ENCODE results near the gene DLG2.

DLG2 gene

DNA sequence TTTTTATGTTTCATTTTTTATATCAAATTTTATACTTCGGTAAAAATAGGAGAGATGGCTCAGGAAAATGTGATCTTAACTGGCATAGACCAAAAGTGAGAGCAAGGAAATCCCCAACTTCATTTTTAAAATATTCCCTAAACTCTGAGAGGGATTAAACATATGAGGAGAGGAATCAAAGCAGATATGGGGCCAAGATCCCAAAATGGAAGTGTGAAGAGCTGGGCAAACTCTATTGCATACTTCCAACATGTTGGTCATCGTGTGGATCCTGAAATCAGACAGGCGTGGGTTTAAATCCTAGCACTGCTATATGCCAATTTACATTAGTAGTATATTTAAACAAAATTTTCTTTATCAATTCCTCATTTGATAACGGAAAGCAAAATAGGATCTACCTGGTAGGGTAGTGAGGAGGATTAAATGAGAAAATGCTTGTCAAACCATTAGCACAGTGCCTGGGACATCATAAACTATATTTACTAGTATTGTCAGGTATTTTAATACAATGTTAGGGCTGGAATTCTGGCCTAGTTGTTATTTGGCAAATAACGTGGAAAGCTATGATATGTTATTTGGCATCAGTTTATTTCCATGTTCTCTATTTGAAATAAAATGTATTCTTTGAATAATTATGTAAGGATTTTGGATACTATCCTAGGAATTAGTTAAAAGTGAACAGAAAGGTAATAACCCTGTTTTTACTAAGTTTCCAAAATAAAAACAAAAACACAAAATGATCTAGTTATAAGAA, 1948.1 kb downstream of the DLG2 start:
- no peak for DNase-seq (ENCODE audit: low spot score)

DNA sequence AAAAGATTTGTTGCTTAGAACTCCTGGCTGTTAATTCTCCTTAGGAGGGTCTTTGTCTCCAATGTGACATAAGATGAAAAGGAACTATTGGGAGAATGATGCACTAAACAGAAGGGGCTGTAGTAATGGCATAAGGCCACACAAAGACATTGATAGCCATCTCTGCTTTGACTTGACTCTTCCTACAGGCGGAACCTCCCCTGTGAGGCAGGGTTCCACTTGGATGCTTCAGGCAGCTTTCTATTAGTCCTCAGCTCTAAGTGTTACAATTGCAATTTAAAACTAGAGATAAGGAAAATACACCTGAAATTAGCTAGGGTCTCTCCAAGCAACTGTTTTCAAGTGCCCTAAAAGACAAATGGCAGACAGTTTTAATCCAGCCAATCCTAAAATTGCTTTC, 1949.4 kb downstream of the DLG2 start:
- DNase-seq (ENCODE audit: low spot score), result no peak

DNA sequence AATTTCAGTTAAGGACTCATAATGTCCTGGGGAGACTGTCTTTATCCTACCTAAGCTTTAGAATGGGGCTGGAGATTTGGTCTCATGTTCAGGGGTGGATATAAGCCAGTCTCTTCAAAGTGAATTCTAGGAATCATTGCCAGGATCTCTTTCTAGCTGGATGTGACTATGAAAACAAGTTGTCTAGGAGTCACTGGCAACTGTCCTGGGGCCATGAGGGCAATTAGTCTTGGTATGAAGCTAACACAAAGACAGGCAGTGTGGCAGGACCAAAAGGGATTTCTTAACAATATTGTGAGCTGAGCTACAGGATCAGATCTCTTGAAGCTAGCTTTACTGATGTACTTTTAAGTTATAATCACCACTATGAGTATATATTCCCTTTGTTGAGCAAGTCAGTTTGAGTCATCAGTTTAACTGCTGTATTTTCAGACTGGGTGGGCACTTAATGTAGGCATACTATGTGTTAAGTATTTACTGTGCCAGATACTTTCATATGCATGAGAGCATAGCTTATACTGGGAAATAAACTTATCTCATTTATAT, 1951.0 kb downstream of the DLG2 start:
- DNase-seq (ENCODE audit: low spot score), result no peak

DNA sequence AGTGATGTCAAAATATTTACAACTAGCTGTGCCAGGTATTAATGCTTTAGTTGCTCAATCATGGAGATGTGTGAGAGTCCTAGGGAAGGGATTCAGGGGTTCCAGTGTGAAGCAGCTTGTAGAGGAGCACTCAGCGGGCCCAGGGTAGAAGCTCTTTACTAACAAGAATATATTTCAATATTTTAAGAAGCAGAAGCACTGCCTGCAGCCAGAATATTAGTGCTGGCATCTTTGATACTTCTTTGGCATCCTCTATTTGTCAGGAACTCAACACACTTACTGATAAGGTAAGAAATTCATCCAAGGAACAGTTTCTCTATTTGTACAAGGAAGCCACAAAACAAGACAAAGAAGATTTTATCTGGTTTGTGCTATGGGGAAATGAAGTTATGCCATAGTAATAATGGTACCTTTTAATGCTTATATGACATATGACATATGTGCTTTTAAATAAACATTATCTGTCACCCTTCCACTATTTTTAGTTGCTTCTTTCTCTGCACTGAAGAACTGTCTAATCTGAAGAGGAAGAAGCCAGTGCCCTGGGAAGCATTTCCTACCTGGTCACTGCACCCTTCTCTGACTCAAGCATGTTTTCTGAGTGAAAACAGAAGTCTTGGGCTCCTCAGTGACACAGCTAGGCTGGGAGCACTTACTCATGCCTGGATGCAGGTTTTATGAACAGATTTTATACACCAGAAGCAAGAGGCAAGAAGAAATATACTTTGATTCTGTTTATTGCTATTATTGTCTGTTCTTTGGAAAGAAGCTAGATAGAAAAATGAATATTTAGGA, 1952.8 kb downstream of the DLG2 start:
- DNase-seq (ENCODE audit: low spot score), result no peak

DNA sequence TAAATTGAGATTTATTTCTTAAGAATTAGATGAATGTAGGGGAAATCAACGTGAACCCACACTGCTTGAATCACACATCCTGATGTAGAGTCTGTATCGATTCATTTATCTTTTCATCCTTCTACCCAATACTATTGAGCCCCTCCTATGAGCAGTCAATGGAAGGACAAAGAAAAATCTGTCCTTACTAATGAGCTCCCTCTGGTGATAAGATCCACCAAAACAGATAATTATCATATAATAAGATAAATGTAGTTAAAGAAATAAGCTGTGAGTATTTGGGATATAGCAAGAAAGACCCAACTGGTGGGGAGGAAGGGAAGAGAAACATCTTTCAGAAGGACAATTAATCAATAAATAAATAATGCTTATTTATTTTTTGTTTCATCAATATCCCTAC, 1955.9 kb downstream of the DLG2 start:
- DNase-seq (ENCODE audit: low spot score), result peak; percentile 27

DNA sequence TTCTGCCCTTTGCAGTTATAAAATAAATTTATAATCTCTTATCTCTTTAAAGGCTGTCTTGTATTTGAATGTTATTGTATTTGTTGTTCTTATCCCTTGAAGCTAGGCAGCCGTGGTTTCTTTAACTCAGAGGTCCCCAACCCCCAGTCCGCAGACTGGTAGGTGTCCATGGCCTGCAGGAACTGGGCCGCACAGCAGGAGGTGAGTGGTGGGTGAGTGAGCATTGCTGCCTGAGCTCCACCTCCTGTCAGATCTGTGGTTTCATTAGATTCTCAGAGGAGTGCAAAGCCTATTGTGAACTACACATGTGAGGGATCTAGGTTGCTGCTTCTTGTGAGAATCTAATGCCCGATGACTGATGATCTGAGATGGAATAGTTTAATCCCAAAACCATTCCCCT, 1961.0 kb downstream of the DLG2 start:
- no peak for DNase-seq (ENCODE audit: low spot score)

DNA sequence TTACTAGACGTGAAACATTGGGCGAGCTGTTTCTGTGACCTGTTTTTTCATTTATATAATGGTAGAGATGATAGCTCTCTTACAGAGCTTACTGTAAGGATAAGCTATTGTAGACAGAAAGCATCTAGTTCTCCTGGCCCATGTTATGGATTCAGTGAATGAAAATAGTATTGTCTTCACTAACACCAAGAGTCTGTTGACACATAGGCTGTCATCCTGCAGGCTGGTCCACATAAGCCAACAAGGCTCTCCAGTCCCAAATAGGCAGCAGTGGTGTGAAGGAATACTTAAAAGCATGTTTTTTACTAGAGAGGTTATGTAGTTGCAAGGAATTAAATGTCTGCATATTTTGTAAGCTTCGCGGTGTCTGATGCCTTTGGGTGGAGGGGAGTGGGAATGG, 1963.2 kb downstream of the DLG2 start:
- no peak for DNase-seq (ENCODE audit: low spot score)

DNA sequence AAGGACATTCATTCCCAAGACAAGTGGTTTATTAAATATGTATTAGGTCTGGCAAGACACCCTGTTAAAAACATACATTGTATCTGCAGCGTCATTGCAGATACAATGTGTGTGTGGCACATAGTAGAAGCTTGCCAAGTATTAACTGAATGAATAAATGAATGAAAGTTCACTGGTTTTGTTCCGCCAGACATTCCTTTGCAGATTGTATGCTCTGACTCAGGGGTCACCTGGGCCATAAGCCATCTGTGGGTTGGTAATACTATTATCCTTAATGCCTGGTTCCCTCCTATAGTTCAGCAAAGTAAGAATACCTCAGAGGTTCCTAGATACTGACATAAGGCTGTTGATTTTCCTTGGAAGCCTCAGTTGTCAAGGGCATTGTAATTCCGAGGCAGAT, 1963.7 kb downstream of the DLG2 start:
- no peak for DNase-seq (ENCODE audit: low spot score)

DNA sequence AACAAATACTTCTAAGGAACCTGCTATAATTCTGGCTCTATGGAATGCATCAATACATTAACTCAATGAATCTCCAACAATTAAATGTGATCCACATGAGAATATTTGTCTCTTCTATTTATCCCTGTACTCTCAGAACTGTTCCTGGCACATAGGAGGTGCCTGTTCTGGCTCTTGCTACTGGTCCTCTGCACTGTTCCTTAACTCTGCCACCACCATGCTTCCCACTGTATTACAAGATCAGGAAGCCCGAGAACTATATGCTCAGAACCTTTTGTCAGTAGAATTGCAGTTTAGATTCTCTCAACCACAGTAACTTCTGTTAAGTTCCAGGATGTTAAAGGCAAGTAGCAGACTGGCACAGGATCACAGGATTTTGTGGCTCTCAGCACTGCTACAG, 1964.7 kb downstream of the DLG2 start:
- no peak for DNase-seq (ENCODE audit: low spot score)

DNA sequence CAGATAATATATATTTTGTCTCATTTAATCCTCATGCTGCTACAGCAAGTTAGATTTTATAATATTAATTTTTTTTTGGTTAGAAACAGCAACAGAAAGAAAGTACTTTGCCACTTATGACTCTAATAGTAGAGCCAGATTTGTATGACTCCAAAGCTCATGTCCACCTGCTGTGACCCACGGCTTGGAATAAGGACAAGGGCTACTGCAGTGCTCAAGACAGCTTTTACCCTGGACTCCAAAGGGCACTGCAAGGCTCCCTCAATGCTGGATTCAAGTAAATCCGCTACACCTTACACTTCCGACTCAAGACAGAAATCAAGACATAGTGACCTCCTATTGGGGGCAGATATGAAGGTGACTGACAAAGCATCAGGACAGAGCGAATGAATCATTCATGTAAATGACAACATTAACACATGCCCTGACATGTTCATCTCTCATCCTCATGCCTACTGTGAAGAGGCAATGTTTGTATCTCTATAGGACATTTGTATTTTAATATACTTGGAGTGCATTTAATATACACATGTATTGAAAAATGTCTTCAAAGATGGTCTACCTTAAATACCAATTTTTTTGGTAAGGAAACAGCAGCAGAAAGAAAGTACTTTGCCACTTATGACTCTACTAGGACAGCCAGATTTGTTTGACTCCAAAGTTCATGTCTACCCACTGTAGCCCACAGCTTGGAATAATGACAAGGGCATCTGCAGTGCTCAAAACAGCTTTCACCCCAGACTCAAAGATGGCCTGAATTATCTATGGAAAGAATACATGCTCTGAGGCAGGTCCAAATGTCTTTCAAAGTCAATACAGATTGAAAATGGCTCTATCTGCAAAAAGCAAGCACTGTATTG, 1965.4 kb downstream of the DLG2 start:
- DNase-seq (ENCODE audit: low spot score), result no peak

DNA sequence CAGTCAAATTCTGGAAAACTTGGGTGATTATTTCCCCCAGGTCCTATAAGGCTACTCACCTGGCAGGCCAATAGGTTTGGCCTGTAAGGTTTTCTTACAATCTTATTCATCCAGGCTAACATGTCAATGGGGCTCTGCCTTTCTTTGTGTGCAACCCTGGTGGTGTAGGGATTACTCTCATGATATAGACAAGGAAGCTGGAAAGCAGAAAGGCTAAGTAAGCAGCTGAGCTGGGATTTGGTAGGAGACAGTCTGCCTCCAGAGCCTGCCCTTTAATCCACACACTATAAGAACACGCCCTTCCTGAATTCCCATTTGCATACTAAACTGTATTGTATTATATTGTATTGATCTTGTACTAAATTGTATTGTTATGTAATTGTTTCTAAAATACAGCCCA, 1967.7 kb downstream of the DLG2 start:
- peak; percentile 55 for DNase-seq (ENCODE audit: low spot score)

DNA sequence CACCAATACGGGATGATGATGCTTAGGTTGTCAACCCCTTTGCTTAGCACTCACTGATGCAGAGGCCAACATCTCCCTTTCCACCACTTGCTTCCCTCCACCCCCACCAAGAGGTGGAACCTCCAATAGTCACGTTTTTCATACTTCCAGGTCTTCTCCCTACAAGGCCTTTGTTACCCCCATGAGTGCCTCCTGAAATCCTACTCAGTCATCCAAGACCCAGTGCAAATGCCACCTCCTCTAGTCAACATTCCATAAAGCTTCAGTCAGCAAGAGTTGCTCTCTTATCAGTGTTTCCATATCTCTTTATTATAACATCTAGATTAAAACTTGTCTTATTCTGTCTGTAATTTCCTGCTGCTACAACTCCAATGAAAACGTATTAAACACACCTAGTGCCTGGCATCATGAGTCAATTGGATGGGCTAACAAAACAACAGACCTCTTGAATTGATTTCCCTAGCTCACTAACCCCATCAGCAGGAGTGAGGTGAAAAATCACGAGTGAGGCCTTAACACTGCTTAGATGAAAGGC, 1970.3 kb downstream of the DLG2 start:
- no peak for DNase-seq (ENCODE audit: low spot score)

DNA sequence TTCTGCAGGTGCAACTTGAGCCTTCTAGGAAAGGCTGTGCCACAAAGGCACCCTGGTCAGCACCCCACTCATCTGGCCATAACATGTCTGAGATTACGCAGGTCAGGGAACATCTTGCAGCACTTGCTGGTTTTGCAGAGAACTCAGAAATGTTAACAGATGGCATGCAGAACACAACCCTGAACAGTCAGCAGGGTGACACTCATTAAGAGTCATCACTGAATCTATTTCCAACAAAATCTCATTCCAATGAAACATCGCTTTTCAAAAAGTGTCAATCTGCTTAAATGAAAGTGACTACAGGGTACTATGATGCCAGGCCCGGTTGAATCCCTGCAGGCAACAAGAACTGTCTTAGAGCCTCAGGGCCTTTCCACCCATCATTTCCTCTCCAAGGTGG, 1971.2 kb downstream of the DLG2 start:
- no peak for DNase-seq (ENCODE audit: low spot score)

DNA sequence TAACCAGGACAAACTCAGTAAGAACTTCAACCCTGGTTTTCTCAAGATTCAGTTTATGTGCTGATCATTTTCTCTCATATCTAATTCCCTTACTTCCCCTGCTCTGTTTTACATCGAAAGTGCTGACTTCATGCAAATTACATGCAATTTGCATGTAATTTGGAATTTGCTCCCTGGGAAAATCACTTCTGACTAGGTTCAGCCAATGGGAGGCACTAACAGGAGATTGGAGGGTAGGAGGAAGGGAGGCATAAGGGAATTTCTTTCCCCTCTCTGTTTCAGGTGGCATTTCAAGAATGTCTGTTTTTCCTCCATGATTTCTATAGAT, 1977.7 kb downstream of the DLG2 start:
- no peak for DNase-seq (ENCODE audit: low spot score)

DNA sequence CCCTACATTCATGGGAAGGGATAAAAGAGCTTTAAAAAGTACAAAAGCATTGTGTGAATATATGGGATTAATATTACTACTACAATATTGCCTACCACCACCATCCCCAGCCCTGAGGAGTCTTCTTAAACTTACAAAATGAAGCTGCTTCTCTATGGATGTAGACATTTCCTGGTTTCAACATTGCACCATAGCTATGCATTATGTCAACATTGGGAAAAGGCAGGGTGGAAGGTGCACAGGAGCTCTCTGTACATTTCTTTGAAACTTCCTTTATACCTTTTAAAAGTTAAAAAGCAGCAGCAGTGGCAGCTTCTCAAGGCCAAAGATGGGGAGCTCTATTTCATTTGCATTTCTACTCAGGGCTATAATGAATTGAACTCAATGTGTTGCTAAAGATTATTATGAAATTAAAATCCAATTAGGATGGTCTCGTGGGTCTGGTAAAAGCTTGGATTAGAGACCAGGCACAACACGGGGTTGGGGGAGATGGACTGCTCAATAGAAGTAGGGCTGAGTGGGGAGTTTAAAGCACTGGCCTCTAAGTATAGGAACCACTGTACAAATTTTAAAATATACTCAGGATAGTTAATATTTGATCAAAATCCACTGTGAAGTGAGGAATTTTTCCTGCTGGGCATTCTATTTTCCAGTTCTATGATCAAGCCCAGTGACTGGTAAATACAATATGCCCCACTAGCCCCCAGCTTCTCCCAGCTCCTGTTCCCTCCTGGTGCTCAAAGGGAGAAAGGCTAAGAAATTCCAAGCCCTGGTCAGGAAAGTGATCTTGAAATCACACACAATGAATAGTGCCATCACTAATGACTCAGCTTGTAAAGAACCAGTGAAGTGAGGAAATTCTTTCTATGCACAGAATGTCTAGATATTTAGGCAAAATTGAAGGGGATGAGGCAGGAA, 1978.3 kb downstream of the DLG2 start:
- no peak for DNase-seq (ENCODE audit: low spot score)

DNA sequence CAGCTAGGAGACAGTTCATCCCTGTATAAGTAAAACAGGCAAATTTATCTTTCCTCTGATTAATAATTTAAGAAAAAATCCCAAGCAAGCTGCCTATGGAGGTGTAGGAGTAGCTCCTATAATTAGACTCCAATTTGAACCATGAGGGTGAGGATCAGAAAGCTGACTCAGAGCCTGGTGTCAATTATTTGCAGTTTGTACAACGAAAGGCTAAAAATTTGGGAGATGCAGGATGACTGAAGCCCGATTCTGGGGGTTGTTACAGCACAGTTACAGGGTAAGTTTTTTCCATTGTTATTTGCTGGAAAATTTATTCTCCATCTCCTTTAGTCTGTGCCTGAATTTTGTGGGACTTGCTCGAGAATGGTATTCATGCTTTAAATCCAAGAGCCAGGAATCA, 1981.6 kb downstream of the DLG2 start:
- DNase-seq (ENCODE audit: low spot score), result no peak

DNA sequence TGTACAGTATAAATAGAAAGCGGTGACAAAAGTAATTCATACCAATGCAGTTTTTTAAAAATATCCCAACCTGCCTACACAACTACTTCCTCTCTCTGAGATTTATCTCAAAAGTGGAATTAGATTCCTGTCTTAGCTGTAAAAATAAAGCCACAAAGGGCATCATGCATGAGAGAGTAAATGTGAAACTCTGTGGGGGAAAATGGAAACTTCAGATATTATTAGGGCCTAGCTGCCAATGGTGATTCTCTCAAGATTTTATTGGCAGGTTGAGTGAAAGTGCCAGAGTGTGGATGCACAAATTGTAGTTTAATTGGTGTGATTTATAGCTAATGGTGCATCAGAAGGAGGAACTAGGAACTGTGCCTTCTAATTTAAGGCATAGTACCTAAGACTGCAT, 1984.0 kb downstream of the DLG2 start:
- DNase-seq (ENCODE audit: low spot score), result no peak

DNA sequence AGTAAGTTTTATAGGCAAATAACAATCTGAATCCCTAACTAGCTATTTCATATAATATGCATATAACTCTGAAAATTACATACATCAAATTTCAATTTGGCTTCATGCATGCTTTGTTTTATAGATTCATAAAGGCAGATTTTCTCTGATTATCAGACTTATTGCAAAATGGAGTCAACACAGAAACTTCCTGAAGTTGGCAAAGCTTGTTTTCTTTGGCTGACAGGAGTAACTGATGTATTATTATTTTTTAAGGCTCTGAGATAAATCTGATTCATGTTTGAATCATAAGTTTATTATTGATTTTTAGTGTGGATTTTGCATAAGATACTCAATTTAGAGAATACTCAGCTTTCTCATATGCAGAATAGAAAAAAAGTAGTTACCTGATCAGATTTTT, 1984.6 kb downstream of the DLG2 start:
- no peak for DNase-seq (ENCODE audit: low spot score)

DNA sequence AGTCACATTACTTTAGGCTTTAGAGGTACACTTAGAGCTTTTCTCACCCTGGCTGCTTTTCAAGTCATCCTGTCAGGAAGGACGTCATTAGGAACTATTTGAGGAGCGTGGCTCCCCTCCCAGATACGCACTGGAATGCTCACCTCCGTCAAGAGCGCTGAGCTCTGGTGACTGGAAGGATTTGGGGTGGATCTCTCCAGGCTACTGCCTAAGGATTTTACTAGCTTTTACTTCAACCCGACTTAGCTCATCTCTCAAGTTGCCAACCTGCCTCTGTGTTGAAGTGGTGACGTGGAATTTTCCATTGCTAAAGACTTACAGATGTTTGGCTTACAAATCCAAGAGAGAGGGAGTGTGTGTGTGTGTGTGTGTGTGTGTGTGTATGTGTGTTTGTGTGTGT, 1985.6 kb downstream of the DLG2 start:
- no peak for DNase-seq (ENCODE audit: low spot score)

DNA sequence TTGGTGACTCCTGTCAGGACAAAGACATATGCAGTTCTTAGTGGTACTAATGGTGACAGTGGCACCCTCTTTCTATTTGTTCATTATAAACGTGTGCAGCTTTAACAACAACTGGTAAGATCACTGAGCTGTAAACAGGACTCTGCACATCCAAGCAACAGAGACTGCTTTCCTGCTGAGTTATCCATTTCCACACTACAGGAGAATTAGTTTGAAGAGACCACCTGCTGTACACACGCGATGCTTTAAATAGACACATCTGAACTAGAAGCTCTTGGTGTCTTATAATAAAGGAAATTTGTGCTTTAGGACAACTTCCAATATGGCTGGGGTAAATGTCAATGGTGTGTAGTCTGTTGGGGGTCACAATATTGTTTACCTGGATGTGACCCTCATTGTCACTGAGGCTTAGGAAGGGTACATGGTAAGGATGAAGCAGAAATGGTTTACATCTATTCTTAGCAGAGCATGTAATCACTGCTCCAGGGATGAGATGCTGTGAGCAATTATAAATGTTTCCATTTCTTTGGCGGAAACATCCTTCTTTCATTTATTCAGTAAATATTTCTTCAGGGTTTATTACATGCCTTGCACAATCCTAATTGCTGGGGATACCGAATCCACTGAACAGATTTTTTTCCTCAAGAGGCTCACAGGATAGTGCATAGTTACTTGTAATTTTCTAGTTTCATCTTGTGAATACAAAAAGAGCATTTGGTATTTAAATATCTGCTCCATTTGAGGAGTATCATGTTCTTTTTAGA, 1987.0 kb downstream of the DLG2 start:
- DNase-seq (ENCODE audit: low spot score), result no peak

DNA sequence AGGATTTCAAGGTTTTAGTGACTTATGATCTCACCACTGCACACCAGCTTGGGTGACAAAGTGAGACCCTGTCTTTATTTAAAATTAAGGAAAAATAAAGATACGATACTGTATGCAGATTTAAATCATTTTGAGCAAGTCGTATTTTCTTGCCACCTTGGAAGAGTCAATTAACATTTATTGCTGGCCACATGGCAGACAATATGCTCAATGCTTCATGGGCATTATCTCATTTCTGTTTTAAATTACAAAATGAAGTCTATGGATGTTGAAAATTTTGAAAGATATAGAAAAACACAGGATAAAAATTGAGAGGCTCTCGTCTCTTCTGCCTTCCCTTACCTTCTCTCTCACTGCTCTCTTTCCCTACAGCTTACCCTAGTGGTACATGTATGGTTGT, 1992.0 kb downstream of the DLG2 start:
- DNase-seq (ENCODE audit: low spot score), result no peak

All from D341Med (cell line).